Measurements from ENCODE around the gene TIAM1. TPM values are rescaled to one million over a fixed set of nuclear protein-coding genes. Genes with fewer than 3 reads are reported as not detected.

TIAM1 gene
- polyA plus RNA-seq, 2 of the 4 experiments (the other 2 are of a cell fraction) = 0.23 to 0.40 TPM

DNA sequence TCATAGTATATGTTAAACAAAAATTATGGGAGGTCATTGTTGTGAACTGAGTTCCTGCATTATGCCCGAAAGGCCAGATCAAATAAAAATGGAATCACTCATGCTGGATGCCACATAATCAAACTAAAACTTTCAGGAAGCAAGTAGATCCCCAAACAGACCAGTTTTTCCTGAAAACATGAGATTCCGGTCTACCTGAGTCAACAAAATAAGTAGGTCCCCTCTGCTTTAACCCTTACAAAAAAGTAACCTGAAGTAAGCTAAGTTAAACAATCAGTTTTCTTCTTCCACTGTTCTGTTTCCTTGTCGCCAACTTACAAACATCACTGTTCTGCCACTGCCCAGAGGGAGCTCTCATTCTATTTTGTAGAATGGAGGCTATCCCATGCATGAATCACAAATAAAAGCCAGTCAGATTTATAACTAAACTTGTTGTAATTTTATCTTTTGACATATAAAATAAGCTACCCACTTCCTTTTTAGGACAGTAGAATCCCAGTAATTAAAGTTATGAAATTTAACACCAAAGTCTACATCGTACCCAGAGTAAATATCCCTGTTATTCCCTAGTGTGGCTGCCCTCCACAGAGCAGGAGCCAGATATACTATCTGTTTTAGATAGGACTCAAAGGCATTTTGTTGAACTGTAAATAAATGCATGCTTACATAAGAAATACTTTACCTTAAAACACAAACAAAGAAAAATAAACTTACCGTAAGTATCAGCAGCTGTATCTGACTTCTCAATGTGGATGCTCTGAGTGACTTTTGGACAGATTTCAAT, 149.4 kb downstream of the TIAM1 start:
- CTCF ChIA-PET = interaction anchor here (0.5 to 10.6 kb wide), 8 partner anchors 14 to 411 kb away, joined by 3 to 110 read pairs (median 4); no protein-coding TSS in a partner anchor
- WGBS (ENCODE audit: missing lambda C conversion rate) = 27% methylated on average over 5 of the region's 5 CpGs
- POLR2A ChIA-PET = no interaction called here
- Histone ChIP-seq H3K9me3 (no peaks in the 10 kb centered on the region), H3K27ac (no peak overlapping the region), H3K4me2 (no peak overlapping the region), H3K4me1 (no peaks in the 10 kb centered on the region), H3K4me3 (no peak overlapping the region)
- TF ChIP-seq TP53 (CRISPR knock-in tag; IDR thresholded peaks at IDR 0.05) = no peak
- no peak for TF ChIP-seq KDM1A (IDR thresholded peaks at IDR 0.05; ENCODE audit: low read depth)
- no peak for TF ChIP-seq ZSCAN20 (CRISPR knock-in tag; IDR thresholded peaks at IDR 0.05)
- TF ChIP-seq, protein P1, sequence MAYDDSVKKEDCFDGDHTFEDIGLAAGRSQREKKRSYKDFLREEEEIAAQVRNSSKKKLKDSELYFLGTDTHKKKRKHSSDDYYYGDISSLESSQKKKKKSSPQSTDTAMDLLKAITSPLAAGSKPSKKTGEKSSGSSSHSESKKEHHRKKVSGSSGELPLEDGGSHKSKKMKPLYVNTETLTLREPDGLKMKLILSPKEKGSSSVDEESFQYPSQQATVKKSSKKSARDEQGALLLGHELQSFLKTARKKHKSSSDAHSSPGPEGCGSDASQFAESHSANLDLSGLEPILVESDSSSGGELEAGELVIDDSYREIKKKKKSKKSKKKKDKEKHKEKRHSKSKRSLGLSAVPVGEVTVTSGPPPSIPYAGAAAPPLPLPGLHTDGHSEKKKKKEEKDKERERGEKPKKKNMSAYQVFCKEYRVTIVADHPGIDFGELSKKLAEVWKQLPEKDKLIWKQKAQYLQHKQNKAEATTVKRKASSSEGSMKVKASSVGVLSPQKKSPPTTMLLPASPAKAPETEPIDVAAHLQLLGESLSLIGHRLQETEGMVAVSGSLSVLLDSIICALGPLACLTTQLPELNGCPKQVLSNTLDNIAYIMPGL (CRISPR knock-in tag; IDR thresholded peaks at IDR 0.05; ENCODE audit: borderline replicate concordance) = no peak
- no peak for TF ChIP-seq NFE2L2 (conservative IDR thresholded peaks at IDR 0.05; ENCODE audit: low read length)
- TF ChIP-seq, protein P2, sequence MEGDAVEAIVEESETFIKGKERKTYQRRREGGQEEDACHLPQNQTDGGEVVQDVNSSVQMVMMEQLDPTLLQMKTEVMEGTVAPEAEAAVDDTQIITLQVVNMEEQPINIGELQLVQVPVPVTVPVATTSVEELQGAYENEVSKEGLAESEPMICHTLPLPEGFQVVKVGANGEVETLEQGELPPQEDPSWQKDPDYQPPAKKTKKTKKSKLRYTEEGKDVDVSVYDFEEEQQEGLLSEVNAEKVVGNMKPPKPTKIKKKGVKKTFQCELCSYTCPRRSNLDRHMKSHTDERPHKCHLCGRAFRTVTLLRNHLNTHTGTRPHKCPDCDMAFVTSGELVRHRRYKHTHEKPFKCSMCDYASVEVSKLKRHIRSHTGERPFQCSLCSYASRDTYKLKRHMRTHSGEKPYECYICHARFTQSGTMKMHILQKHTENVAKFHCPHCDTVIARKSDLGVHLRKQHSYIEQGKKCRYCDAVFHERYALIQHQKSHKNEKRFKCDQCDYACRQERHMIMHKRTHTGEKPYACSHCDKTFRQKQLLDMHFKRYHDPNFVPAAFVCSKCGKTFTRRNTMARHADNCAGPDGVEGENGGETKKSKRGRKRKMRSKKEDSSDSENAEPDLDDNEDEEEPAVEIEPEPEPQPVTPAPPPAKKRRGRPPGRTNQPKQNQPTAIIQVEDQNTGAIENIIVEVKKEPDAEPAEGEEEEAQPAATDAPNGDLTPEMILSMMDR (IDR thresholded peaks at IDR 0.05) = no peak
- TF ChIP-seq NR3C1 (IDR thresholded peaks at IDR 0.05) = no peak
- TF ChIP-seq JUN (IDR thresholded peaks at IDR 0.05) = no peak
- TF ChIP-seq MYC (IDR thresholded peaks at IDR 0.05; ENCODE audit: borderline replicate concordance, low read length) = no peak
- TF ChIP-seq, protein P3, sequence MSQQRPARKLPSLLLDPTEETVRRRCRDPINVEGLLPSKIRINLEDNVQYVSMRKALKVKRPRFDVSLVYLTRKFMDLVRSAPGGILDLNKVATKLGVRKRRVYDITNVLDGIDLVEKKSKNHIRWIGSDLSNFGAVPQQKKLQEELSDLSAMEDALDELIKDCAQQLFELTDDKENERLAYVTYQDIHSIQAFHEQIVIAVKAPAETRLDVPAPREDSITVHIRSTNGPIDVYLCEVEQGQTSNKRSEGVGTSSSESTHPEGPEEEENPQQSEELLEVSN (IDR thresholded peaks at IDR 0.05; ENCODE audit: borderline replicate concordance, low read depth) = no peak
- TF ChIP-seq MAZ (IDR thresholded peaks at IDR 0.05; ENCODE audit: borderline replicate concordance, low read depth, low read length) = no peak
- TF ChIP-seq MAFK (IDR thresholded peaks at IDR 0.05; ENCODE audit: partially characterized antibody) = no peak
- TF ChIP-seq CBX8 (IDR thresholded peaks at IDR 0.05) = no peak
- no peak for TF ChIP-seq RNF2 (IDR thresholded peaks at IDR 0.05; ENCODE audit: borderline replicate concordance, low read depth)
- TF ChIP-seq, protein P4, sequence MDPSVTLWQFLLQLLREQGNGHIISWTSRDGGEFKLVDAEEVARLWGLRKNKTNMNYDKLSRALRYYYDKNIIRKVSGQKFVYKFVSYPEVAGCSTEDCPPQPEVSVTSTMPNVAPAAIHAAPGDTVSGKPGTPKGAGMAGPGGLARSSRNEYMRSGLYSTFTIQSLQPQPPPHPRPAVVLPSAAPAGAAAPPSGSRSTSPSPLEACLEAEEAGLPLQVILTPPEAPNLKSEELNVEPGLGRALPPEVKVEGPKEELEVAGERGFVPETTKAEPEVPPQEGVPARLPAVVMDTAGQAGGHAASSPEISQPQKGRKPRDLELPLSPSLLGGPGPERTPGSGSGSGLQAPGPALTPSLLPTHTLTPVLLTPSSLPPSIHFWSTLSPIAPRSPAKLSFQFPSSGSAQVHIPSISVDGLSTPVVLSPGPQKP (IDR thresholded peaks at IDR 0.05; ENCODE audit: low read depth, low read length) = no peak
- TF ChIP-seq EHF (CRISPR knock-in tag; IDR thresholded peaks at IDR 0.05) = no peak
- TF ChIP-seq CBX2 (IDR thresholded peaks at IDR 0.05; ENCODE audit: borderline replicate concordance, low read depth) = no peak
- no peak for DNase-seq (ENCODE audit: low read depth in 1 of 2, low spot score in 1 of 2)
- FAIRE-seq = no peak
- ATAC-seq = no peak

DNA sequence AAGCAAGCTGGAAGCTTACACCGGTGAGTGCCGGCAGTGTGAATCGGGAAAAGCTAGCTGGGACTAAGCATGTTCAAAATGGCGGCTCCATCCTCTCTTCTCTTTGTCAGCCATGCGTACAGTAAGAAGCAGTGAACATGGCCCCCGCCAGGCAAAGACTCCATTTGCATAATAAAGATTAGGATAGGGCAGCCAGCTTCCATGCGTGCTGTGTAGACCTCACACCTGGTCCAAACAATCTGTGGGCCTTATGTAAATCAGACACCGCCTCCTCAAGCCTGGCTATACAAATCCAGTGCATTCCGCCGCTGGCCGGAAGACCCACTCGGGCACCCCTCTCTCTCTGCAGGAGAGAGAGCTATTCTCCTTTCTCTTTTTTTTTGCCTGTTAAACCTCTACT, 150.3 kb downstream of the TIAM1 start:
- H3K4me1 ChIP-seq = no peaks in the 10 kb centered on the region
- ChIA-PET POLR2A (no interaction called here), CTCF (interaction anchor here (1.4 to 10.6 kb wide), 5 partner anchors 13 to 411 kb away, joined by 3 to 110 read pairs (median 5); no protein-coding TSS in a partner anchor)
- no peak for FAIRE-seq
- no peak overlapping the region for H3K27ac ChIP-seq
- H3K4me3 ChIP-seq = no peak overlapping the region
- DNase-seq (ENCODE audit: low read depth in 1 of 2, low spot score in 1 of 2) = no peak
- ATAC-seq = no peak
- H3K4me2 ChIP-seq = no peak overlapping the region
- H3K9me3 ChIP-seq = no peaks in the 10 kb centered on the region
- WGBS (ENCODE audit: missing lambda C conversion rate) = 64% methylated on average over 12 of the region's 12 CpGs
- no peak for TF ChIP-seq TP53 (CRISPR knock-in tag; IDR thresholded peaks at IDR 0.05)
- TF ChIP-seq NR3C1 (IDR thresholded peaks at IDR 0.05) = no peak
- TF ChIP-seq, protein P5, sequence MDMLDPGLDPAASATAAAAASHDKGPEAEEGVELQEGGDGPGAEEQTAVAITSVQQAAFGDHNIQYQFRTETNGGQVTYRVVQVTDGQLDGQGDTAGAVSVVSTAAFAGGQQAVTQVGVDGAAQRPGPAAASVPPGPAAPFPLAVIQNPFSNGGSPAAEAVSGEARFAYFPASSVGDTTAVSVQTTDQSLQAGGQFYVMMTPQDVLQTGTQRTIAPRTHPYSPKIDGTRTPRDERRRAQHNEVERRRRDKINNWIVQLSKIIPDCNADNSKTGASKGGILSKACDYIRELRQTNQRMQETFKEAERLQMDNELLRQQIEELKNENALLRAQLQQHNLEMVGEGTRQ (IDR thresholded peaks at IDR 0.05) = no peak
- TF ChIP-seq, protein P6, sequence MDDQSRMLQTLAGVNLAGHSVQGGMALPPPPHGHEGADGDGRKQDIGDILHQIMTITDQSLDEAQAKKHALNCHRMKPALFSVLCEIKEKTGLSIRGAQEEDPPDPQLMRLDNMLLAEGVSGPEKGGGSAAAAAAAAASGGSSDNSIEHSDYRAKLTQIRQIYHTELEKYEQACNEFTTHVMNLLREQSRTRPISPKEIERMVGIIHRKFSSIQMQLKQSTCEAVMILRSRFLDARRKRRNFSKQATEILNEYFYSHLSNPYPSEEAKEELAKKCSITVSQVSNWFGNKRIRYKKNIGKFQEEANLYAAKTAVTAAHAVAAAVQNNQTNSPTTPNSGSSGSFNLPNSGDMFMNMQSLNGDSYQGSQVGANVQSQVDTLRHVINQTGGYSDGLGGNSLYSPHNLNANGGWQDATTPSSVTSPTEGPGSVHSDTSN (IDR thresholded peaks at IDR 0.05) = no peak
- TF ChIP-seq, protein P7, sequence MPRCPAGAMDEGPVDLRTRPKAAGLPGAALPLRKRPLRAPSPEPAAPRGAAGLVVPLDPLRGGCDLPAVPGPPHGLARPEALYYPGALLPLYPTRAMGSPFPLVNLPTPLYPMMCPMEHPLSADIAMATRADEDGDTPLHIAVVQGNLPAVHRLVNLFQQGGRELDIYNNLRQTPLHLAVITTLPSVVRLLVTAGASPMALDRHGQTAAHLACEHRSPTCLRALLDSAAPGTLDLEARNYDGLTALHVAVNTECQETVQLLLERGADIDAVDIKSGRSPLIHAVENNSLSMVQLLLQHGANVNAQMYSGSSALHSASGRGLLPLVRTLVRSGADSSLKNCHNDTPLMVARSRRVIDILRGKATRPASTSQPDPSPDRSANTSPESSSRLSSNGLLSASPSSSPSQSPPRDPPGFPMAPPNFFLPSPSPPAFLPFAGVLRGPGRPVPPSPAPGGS (IDR thresholded peaks at IDR 0.05) = no peak
- no peak for TF ChIP-seq RFX5 (IDR thresholded peaks at IDR 0.05)
- TF ChIP-seq FOSB (CRISPR knock-in tag; IDR thresholded peaks at IDR 0.05) = no peak
- TF ChIP-seq POLR2AphosphoS2 (conservative IDR thresholded peaks at IDR 0.05; ENCODE audit: low read length) = no peak
